Prostate gland (tissue), 2 donors: ENCODE results near the gene SEL1L3.

Source experiments
- CTCF ChIP-seq, 4 experiments: fragments of 200-600 bp in 2 of 4; fragments of 450-650 bp in 2 of 4; sonication (generic) in 2 of 4; IDR thresholded peaks; 1 replicate in 3 of 4; 2 replicates in 1 of 4; pipeline ENCODE4 v1.5.1; 2016 to 2019; ENCODE audit warnings: antibody characterized with exemption in 4 of 4, mild to moderate bottlenecking in 2 of 4, moderate library complexity in 2 of 4
- POLR2AphosphoS5 ChIP-seq: sonication (generic); formaldehyde crosslinking; IDR thresholded peaks from one replicate; pipeline ENCODE4 v1.6.1; 2017; ENCODE audit warnings: antibody characterized with exemption

GRCh38 chr4:25837107-25837506, 25.7 kb downstream of the SEL1L3 start:
- TF ChIP-seq CTCF (IDR thresholded peaks at IDR 0.05) (no peak), POLR2AphosphoS5 (no peak)
